WTC11 (cell line): ENCODE measurements around the gene MKS1. TPM values are rescaled to one million over a fixed set of nuclear protein-coding genes. Genes with fewer than 3 reads are reported as not detected.

ENCODE experiments used
- ATAC-seq: fragments of 200-7000 bp; cut with Tn5 transposase; 2 replicates; pipeline ENCODE4 v1.10.0; 2021; ENCODE audit warnings: mild to moderate bottlenecking, moderate library complexity
- CTCF ChIA-PET: fragments of 300-600 bp; sonication (Branson Sonifier 250); formaldehyde crosslinking; loops from one replicate; lab custom pipeline; 2021; ENCODE audit warnings: antibody characterized with exemption; lab: Charles Lee
- POLR2A ChIA-PET: fragments of 350-600 bp; sonication (Branson Sonifier 250); formaldehyde crosslinking; loops from one replicate; lab custom pipeline; 2021; ENCODE audit warnings: antibody characterized with exemption; lab: Charles Lee
- DNase-seq: peaks from one replicate; pipeline ENCODE4 v3.0.0; 2021; ENCODE audit warnings: low spot score
- H3K27ac Mint-ChIP-seq: 2 replicates; pipeline ENCODE4 v1.8.0; 2021; ENCODE audit warnings: mixed read lengths
- H3K27me3 Mint-ChIP-seq: 2 replicates; pipeline ENCODE4 v1.8.0; 2021; ENCODE audit warnings: low read depth, mild to moderate bottlenecking, moderate library complexity, mixed read lengths
- H3K36me3 Mint-ChIP-seq: 2 replicates; pipeline ENCODE4 v1.8.0; 2021; ENCODE audit warnings: mixed read lengths
- H3K4me1 Mint-ChIP-seq: 2 replicates; pipeline ENCODE4 v1.8.0; 2022; ENCODE audit warnings: mixed read lengths
- H3K4me3 Mint-ChIP-seq: 2 replicates; pipeline ENCODE4 v1.8.0; 2021; ENCODE audit warnings: mild to moderate bottlenecking, moderate library complexity, mixed read lengths
- H3K9me3 Mint-ChIP-seq: 2 replicates; pipeline ENCODE4 v1.8.0; 2021; ENCODE audit warnings: mixed read lengths
- ATF3 ChIP-seq: sonication (generic); formaldehyde crosslinking; conservative IDR thresholded peaks from 2 replicates; pipeline ENCODE4 v1.8.1; 2022; ENCODE audit warnings: mild to moderate bottlenecking, missing genetic modification reagents
- ATF6 ChIP-seq: sonication (generic); formaldehyde crosslinking; IDR thresholded peaks from 2 replicates; pipeline ENCODE4 v1.8.1; 2023; ENCODE audit warnings: mild to moderate bottlenecking, missing genetic modification reagents
- CDX4 ChIP-seq: fragments of 250-450 bp; sonication (Bioruptor Pico); IDR thresholded peaks from 2 replicates; pipeline ENCODE4 v1.9.0; 2021; ENCODE audit warnings: moderate library complexity, mild to moderate bottlenecking, inconsistent platforms, borderline replicate concordance
- CREM ChIP-seq: sonication (generic); formaldehyde crosslinking; IDR thresholded peaks from 2 replicates; pipeline ENCODE4 v1.8.1; 2022; ENCODE audit warnings: mild to moderate bottlenecking, missing genetic modification reagents, moderate library complexity
- E2F5 ChIP-seq: sonication (generic); formaldehyde crosslinking; IDR thresholded peaks from 2 replicates; pipeline ENCODE4 v1.8.1; 2022; ENCODE audit warnings: mild to moderate bottlenecking, moderate library complexity, missing genetic modification reagents
- EMX1 ChIP-seq: fragments of 250-450 bp; sonication (Bioruptor Pico); IDR thresholded peaks from 2 replicates; pipeline ENCODE4 v1.8.0; 2021; ENCODE audit warnings: mild to moderate bottlenecking
- ETV6 ChIP-seq: sonication (generic); formaldehyde crosslinking; IDR thresholded peaks from 2 replicates; pipeline ENCODE4 v1.8.1; 2022; ENCODE audit warnings: mild to moderate bottlenecking, missing genetic modification reagents
- FOXJ3 ChIP-seq: sonication (generic); formaldehyde crosslinking; IDR thresholded peaks from 2 replicates; pipeline ENCODE4 v1.9.0; 2021; ENCODE audit warnings: missing genetic modification reagents, mild to moderate bottlenecking, borderline replicate concordance
- GRHL2 ChIP-seq: fragments of 250-450 bp; sonication (Bioruptor Pico); IDR thresholded peaks from 2 replicates; pipeline ENCODE4 v1.8.0; 2022; ENCODE audit warnings: mild to moderate bottlenecking, moderate library complexity; ENCODE audit not compliant: insufficient replicate concordance, severe bottlenecking
- KAT7 ChIP-seq: sonication (generic); formaldehyde crosslinking; IDR thresholded peaks from 2 replicates; pipeline ENCODE4 v1.8.1; 2023; ENCODE audit warnings: missing genetic modification reagents, mild to moderate bottlenecking, borderline replicate concordance
- NFE2L1 ChIP-seq: sonication (generic); formaldehyde crosslinking; IDR thresholded peaks from 2 replicates; pipeline ENCODE4 v1.8.1; 2023; ENCODE audit warnings: missing genetic modification reagents
- NR1H2 ChIP-seq: sonication (generic); formaldehyde crosslinking; IDR thresholded peaks from 2 replicates; pipeline ENCODE4 v1.9.0; 2021; ENCODE audit warnings: mild to moderate bottlenecking, moderate library complexity, missing genetic modification reagents
- NR3C1 ChIP-seq: sonication (generic); formaldehyde crosslinking; conservative IDR thresholded peaks from 2 replicates; pipeline ENCODE4 v1.8.1; 2023; ENCODE audit warnings: low read depth, mild to moderate bottlenecking, missing genetic modification reagents
- PRRX2 ChIP-seq: fragments of 250-450 bp; sonication (Bioruptor Pico); IDR thresholded peaks from 2 replicates; pipeline ENCODE4 v1.8.0; 2021; ENCODE audit warnings: mild to moderate bottlenecking
- TEAD1 ChIP-seq: sonication (generic); formaldehyde crosslinking; IDR thresholded peaks from 2 replicates; pipeline ENCODE4 v1.8.0; 2022; ENCODE audit warnings: mild to moderate bottlenecking, missing genetic modification reagents
- ZNF138 ChIP-seq: sonication (generic); formaldehyde crosslinking; conservative IDR thresholded peaks from 2 replicates; pipeline ENCODE4 v1.8.1; 2022; ENCODE audit warnings: mild to moderate bottlenecking, moderate library complexity, missing genetic modification reagents
- ZNF263 ChIP-seq: sonication (generic); formaldehyde crosslinking; IDR thresholded peaks from 2 replicates; pipeline ENCODE4 v1.8.1; 2022; ENCODE audit warnings: low read depth, mild to moderate bottlenecking, moderate library complexity, missing genetic modification reagents
- ZNF281 ChIP-seq: sonication (generic); formaldehyde crosslinking; IDR thresholded peaks from 2 replicates; pipeline ENCODE4 v1.8.0; 2023; ENCODE audit warnings: mild to moderate bottlenecking, missing genetic modification reagents
- ZNF396 ChIP-seq: fragments of 250-450 bp; sonication (Bioruptor Pico); IDR thresholded peaks from 2 replicates; pipeline ENCODE4 v1.8.0; 2021; ENCODE audit warnings: mild to moderate bottlenecking, moderate library complexity, borderline replicate concordance
- ZNF532 ChIP-seq: fragments of 250-450 bp; sonication (Bioruptor Pico); IDR thresholded peaks from 2 replicates; pipeline ENCODE4 v1.9.0; 2021; ENCODE audit warnings: mild to moderate bottlenecking, borderline replicate concordance
- ZSCAN18 ChIP-seq: fragments of 250-450 bp; sonication (Bioruptor Pico); IDR thresholded peaks from 2 replicates; pipeline ENCODE4 v2.1.2; 2022; ENCODE audit warnings: mild to moderate bottlenecking, moderate library complexity
- total RNA-seq: library from RNA; stranded (reverse); gene quantifications from 3 replicates; pipeline ENCODE4 v1.2.3, GENCODE V29; 2021

Gene MKS1
- total RNA-seq, 1 experiment from 2014 or later, result 24.2 TPM

GRCh38 chr17:58265271-58265670, 46.2 kb upstream of the MKS1 start (continued):
- TF ChIP-seq EMX1 (CRISPR knock-in tag) (no peak), E2F5 (no peak), PRRX2 (CRISPR knock-in tag) (no peak), ZNF532 (no peak), ZNF138 (no peak), ZSCAN18 (CRISPR knock-in tag) (no peak), NR1H2 (CRISPR knock-in tag) (no peak)

GRCh38 chr17:58264407-58265103, 45.5 kb upstream of the MKS1 start:
- no peak for ATAC-seq
- ChIA-PET POLR2A (interaction anchor here (0.6 kb wide), 1 partner anchor 625 kb away, joined by 3 read pairs; no protein-coding TSS in a partner anchor), CTCF (interaction anchor here (0.6 to 1.5 kb wide), 4 partner anchors 10 to 210 kb away, joined by 3 to 6 read pairs (median 4); no protein-coding TSS in a partner anchor)
- no peaks in the 10 kb centered on the region for H3K9me3 Mint-ChIP-seq
- no peak for DNase-seq
- H3K36me3 Mint-ChIP-seq, result no peaks in the 10 kb centered on the region
- H3K27me3 Mint-ChIP-seq, result peaks cover 61% of the 10 kb centered on the region
- TF ChIP-seq NR3C1, result no peak
- TF ChIP-seq CDX4, result no peak
- TF ChIP-seq ZNF396 (CRISPR knock-in tag), result no peak
- no peak for TF ChIP-seq NFE2L1
- TF ChIP-seq ATF3 (CRISPR knock-in tag), result no peak
- H3K4me1 Mint-ChIP-seq, result no peaks in the 10 kb centered on the region
- no peak overlapping the region for H3K27ac Mint-ChIP-seq
- H3K4me3 Mint-ChIP-seq, result no peak overlapping the region

- ChIA-PET POLR2A (no interaction called here), CTCF (interaction anchor here (1.5 kb wide), 2 partner anchors 9 to 64 kb away, joined by 4 to 6 read pairs; no protein-coding TSS in a partner anchor)
- H3K36me3 Mint-ChIP-seq, result no peaks in the 10 kb centered on the region
- no peak overlapping the region for H3K4me3 Mint-ChIP-seq
- H3K4me1 Mint-ChIP-seq, result no peaks in the 10 kb centered on the region
- no peak for ATAC-seq
- H3K27me3 Mint-ChIP-seq, result peaks cover 67% of the 10 kb centered on the region
- H3K9me3 Mint-ChIP-seq, result no peaks in the 10 kb centered on the region
- DNase-seq, result no peak
- H3K27ac Mint-ChIP-seq, result no peak overlapping the region
- no peak for TF ChIP-seq FOXJ3 (CRISPR knock-in tag)
- TF ChIP-seq ZNF281 (CRISPR knock-in tag), result no peak
- no peak for TF ChIP-seq ETV6
- TF ChIP-seq ATF6, result no peak
- no peak for TF ChIP-seq ZNF263
- TF ChIP-seq CREM (CRISPR knock-in tag), result no peak
- TF ChIP-seq KAT7, result no peak
- TF ChIP-seq TEAD1 (CRISPR knock-in tag), result no peak
- no peak for TF ChIP-seq GRHL2 (CRISPR knock-in tag)
Measured at GRCh38 chr17:58263773-58264172, 44.7 kb upstream of the MKS1 start.
